GM12878 (cell line): ENCODE results near the gene TNFSF15. TPM values are rescaled to one million over a fixed set of nuclear protein-coding genes. Genes with fewer than 3 reads are reported as not detected.

Experiments
- ATAC-seq: fragments of 200-7000 bp; cut with Tn5 transposase; 3 replicates; pipeline ENCODE4 v1.9.1; 2020; ENCODE audit warnings: mild to moderate bottlenecking, moderate library complexity
- BruUV-seq: library from RNA; stranded (reverse); fragments of 400-500 nt; replicated peaks from 2 replicates; lab custom pipeline; 2021; lab: Mats Ljungman, UMichigan
- CTCF ChIA-PET: fragments of 300-600 bp; sonication (Branson Sonifier 250); formaldehyde crosslinking; extraction: SDS; loops from one replicate; lab custom pipeline; 2021; ENCODE audit warnings: inconsistent platforms; lab: Yijun Ruan, JAX
- POLR2A ChIA-PET: fragments of 350-600 bp; formaldehyde crosslinking; extraction: SDS; loops from one replicate; lab custom pipeline; 2021; ENCODE audit warnings: inconsistent platforms; lab: Charles Lee
- RAD21 ChIA-PET: fragments of 300-600 bp; sonication (Branson Sonifier 250); formaldehyde crosslinking; loops from one replicate; lab custom pipeline; 2023; ENCODE audit warnings: antibody characterized with exemption; ENCODE audit not compliant: unreplicated experiment; lab: Charles Lee
- SMC1A ChIA-PET: fragments of 300-600 bp; sonication (Branson Sonifier 250); formaldehyde crosslinking; loops from one replicate; lab custom pipeline; 2023; ENCODE audit not compliant: unreplicated experiment, uncharacterized antibody; lab: Charles Lee
- DNase-seq: peaks from one replicate; pipeline ENCODE4 v3.0.0-alpha.2; 2011; ENCODE audit warnings: low read depth, low spot score
- FAIRE-seq: peaks from 3 replicates; lab custom pipeline; 2011; peaks lifted over from hg19 to GRCh38; lab: Jason Lieb, UNC
- H2AFZ ChIP-seq: 2 replicates; pipeline ENCODE4 v1.6.0; 2011; ENCODE audit warnings: low read depth, low read length, control low read depth; ENCODE audit not compliant: control insufficient read depth
- H3K27ac ChIP-seq: 2 replicates; pipeline ENCODE4 v1.5.1; 2011; ENCODE audit warnings: control low read depth; ENCODE audit not compliant: control insufficient read depth, insufficient read depth
- H3K27me3 ChIP-seq, 2 experiments: replicated peaks in 1 of 2; 2 replicates each; pipeline versions ENCODE4 v1.6.0 to v1.6.1; 2011; ENCODE audit warnings: low read length in 1 of 2; ENCODE audit not compliant: control insufficient read depth in 2 of 2, insufficient read depth in 2 of 2
- H3K36me3 ChIP-seq, 2 experiments: 2 replicates each; pipeline ENCODE4 v1.5.1; 2011; ENCODE audit warnings: low read length in 1 of 2; ENCODE audit not compliant: control insufficient read depth in 2 of 2, insufficient read depth in 2 of 2
- H3K4me1 ChIP-seq: 2 replicates; pipeline ENCODE4 v1.6.1; 2011; ENCODE audit warnings: mild to moderate bottlenecking, low read length, moderate library complexity, mixed read lengths; ENCODE audit not compliant: control insufficient read depth, insufficient read depth
- H3K4me2 ChIP-seq: 2 replicates; pipeline ENCODE4 v1.6.0; 2011; ENCODE audit warnings: control low read depth; ENCODE audit not compliant: control insufficient read depth, insufficient read depth
- H3K4me3 ChIP-seq: fragments of 200-600 bp; sonication (generic); 2 replicates; pipeline ENCODE4 v1.5.1; 2016
- H3K79me2 ChIP-seq: 2 replicates; pipeline ENCODE4 v1.6.0; 2011; ENCODE audit warnings: low read length; ENCODE audit not compliant: control insufficient read depth, insufficient read depth
- H3K9ac ChIP-seq: 2 replicates; pipeline ENCODE4 v1.8.0; 2011; ENCODE audit warnings: low read length, control low read depth, mixed read lengths; ENCODE audit not compliant: control insufficient read depth, insufficient read depth
- H3K9me3 ChIP-seq: replicated peaks from 3 replicates; pipeline ENCODE4 v1.5.1; 2011; ENCODE audit warnings: mild to moderate bottlenecking, low read length; ENCODE audit not compliant: control insufficient read depth, insufficient read depth
- H4K20me1 ChIP-seq: 2 replicates; pipeline ENCODE4 v1.6.0; 2011; ENCODE audit not compliant: control insufficient read depth, insufficient read depth
- BCL3 ChIP-seq: IDR thresholded peaks from 2 replicates; pipeline ENCODE4 v1.6.1; 2011; ENCODE audit warnings: borderline replicate concordance, low read depth, mild to moderate bottlenecking, moderate library complexity, low read length; ENCODE audit not compliant: insufficient read depth, poor library complexity, severe bottlenecking
- CREM ChIP-seq: IDR thresholded peaks from 2 replicates; pipeline ENCODE4 v1.6.1; 2014; ENCODE audit warnings: antibody characterized with exemption, low read depth
- HCFC1 ChIP-seq: fragments of 150-350 bp; IDR thresholded peaks from 2 replicates; pipeline ENCODE4 v1.6.1; 2014; ENCODE audit warnings: low read length
- RELA ChIP-seq: fragments of 450-650 bp; IDR thresholded peaks from 2 replicates; pipeline ENCODE4 v1.8.0; 2014; ENCODE audit warnings: borderline replicate concordance; ENCODE audit not compliant: partially characterized antibody
- SIX5 ChIP-seq: IDR thresholded peaks from 2 replicates; pipeline ENCODE4 v1.6.1; 2011; ENCODE audit warnings: mild to moderate bottlenecking, low read depth, low read length, moderate library complexity; ENCODE audit not compliant: severe bottlenecking
- ZNF384 ChIP-seq: IDR thresholded peaks from 2 replicates; pipeline ENCODE4 v1.6.1; 2012; ENCODE audit warnings: low read depth, mild to moderate bottlenecking, low read length, improper control_type of control experiment, borderline replicate concordance
- WGBS: methylation state at CpG from one replicate; pipeline ENCODE4 v1.1.6; 2016; ENCODE audit warnings: low lambda C conversion rate; ENCODE audit not compliant: insufficient replicate concordance, insufficient coverage; ENCODE audit errors: missing lambda C conversion rate; 5-methylcytosine and 5-hydroxymethylcytosine counted together
- in situ Hi-C: fragments of 300-500 bp; cut with MboI; formaldehyde crosslinking; loops from 9 replicates; pipeline ENCODE4 v1.14.3; 2018; ENCODE audit warnings: mixed read lengths
- intact Hi-C: fragments of 100-400 bp; cut with micrococcal nuclease; formaldehyde crosslinking; loops from one replicate; pipeline ENCODE4 v1.14.2; 2022; ENCODE audit not compliant: unreplicated experiment
- polyA plus RNA-seq, 11 experiments: library from polyadenylated mRNA; depleted of rRNA in 4 of 11; unstranded in 6 of 11; stranded (reverse) in 5 of 11; fragments of >200 nt; fragmentation: Nextera tagmentation in 4 of 11; fragmentation: Illumina TruSeq in 1 of 11; extraction: Ambion mirVana in 4 of 11; extraction: Trizol in 1 of 11; gene quantifications; 1 replicate in 1 of 11; 2 replicates in 10 of 11; pipeline versions ENCODE4 v1.2.1 to v1.2.3, GENCODE V29; 2011 to 2016; ENCODE audit warnings: inconsistent platforms in 2 of 11, missing spikeins in 2 of 11, low read depth in 1 of 11
- total RNA-seq, 4 experiments: library from RNA; depleted of rRNA in 3 of 4; stranded (reverse); fragments of >200 nt in 3 of 4; fragmentation: Illumina TruSeq in 1 of 4; extraction: Trizol in 1 of 4; gene quantifications; 2 replicates each; pipeline versions ENCODE4 v1.2.1 to v1.2.3, GENCODE V29; 2013 to 2021

The TNFSF15 gene
- total and polyA plus RNA-seq, 10 of the 15 experiments (the other 5 are each of a cell fraction or from before 2014, with no cell fraction given) = 0.03 TPM; not detected in 9

GRCh38 chr9:114847492-114848417 is 41.9 kb upstream of the TNFSF15 start:
- CTCF ChIA-PET = no interaction called here

More at GRCh38 chr9:114847492-114848417, 41.9 kb upstream of the TNFSF15 start:
- Histone ChIP-seq H3K4me2 (no peak overlapping the region), H3K27me3 (no peaks in the 10 kb centered on the region), H4K20me1 (no peaks in the 10 kb centered on the region), H3K27ac (no peak overlapping the region), H3K9me3 (no peaks in the 10 kb centered on the region), H3K4me1 (no peaks in the 10 kb centered on the region), H3K9ac (no peak overlapping the region), H3K4me3 (no peak overlapping the region), H2AFZ (no peak overlapping the region), H3K36me3 (no peaks in the 10 kb centered on the region), H3K79me2 (no peaks in the 10 kb centered on the region)
- FAIRE-seq (no peak), ATAC-seq (no peak), DNase-seq (no peak)
- RAD21 ChIA-PET = no interaction called here
- WGBS = 21% methylated on average over 4 of the region's 4 CpGs
- BruUV-seq = no TSS peak
- SMC1A ChIA-PET = no interaction called here
- TF ChIP-seq BCL3 (no peak), HCFC1 (no peak), RELA (no peak), ZNF384 (no peak), CREM (no peak), SIX5 (no peak)
- intact Hi-C loops = no loop called here
- POLR2A ChIA-PET = no interaction called here
- in situ Hi-C loops = no loop called here
